Stimulated activated effector memory CD8-positive, alpha-beta T cell treated with anti-CD3 and anti-CD28 coated beads, Interleukin-12 subunit alpha, Interleukin-12 subunit beta, amount 100 ng/mL, for 72 hours (primary cell): ENCODE data around the gene PRLHR.
A peak's percentile ranks its signal among the peaks of the same experiment; 100 is the strongest.
"Not testable (repeated sequence)": the region's sequence is repeated elsewhere in the genome, so short reads cannot be mapped to it uniquely, and the experiment has no call there.

Experiments used
- ATAC-seq: fragments of 150-1000 bp; cut with Tn5 transposase; 2 replicates; pipeline ENCODE4 v1.10.0; 2021
- DNase-seq, 2 donors: peaks; one replicate each; pipeline ENCODE4 v3.0.0; 2021 to 2022; ENCODE audit warnings: low spot score in 2 of 2
- H3K27ac Mint-ChIP-seq: one replicate; pipeline ENCODE4 v1.8.0; 2022; ENCODE audit warnings: mild to moderate bottlenecking, mixed read lengths
- H3K36me3 Mint-ChIP-seq: one replicate; pipeline ENCODE4 v1.8.0; 2022; ENCODE audit warnings: mild to moderate bottlenecking, mixed read lengths
- H3K4me1 Mint-ChIP-seq: one replicate; pipeline ENCODE4 v1.8.0; 2022; ENCODE audit warnings: mixed read lengths
- H3K4me3 Mint-ChIP-seq: one replicate; pipeline ENCODE4 v1.8.0; 2022; ENCODE audit warnings: mild to moderate bottlenecking, mixed read lengths
- H3K9me3 Mint-ChIP-seq: one replicate; pipeline ENCODE4 v1.8.0; 2022; ENCODE audit warnings: mixed read lengths

Gene PRLHR

DNA sequence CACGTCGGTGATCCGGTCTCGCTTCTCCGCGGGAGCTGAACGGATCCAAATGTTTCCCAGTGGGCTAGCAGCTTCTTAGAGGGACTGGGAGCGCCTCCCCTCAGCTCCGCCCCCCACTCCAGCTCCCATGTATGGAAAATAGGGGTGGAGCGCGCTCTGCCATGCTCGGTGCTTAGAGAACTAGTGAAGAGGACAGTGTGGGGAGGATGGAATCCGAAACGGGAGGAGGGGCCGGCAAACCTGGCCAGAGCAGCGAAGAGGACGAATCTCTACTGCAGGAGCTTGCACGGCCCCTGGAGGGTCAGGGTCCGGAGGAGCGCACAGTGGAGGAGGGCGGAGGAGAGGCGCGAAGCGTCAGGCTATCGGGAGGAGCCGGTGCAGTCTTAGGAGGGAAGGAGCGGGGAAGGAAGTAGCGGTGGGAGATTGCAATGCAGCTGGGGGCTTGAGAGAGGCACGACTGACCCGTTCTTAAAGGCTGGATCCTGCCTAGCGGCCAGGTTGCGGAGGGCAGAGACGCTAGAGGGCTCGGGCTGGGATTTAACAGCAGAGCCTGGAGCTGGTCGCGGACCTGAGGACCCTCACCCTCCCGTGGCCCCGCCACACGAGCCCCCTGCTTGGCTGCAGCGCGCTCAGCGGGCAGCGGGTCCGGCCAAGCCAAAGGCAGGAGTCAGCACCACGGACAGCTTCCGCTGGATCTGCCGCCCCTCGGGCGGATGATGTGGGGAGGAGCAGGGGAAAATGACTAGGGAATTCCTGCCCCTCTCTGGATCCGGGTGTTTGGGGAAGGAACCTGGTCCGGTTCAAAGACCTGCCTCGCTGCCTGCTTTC is at the start of gene PRLHR:
Gene PRLHR, minus strand, starts transcription at position 51 of the 828 bp plus-strand sequence. CDS start 404 bp downstream, outside the sequence.
- H3K27ac Mint-ChIP-seq: no peak within 1 kb of the TSS
- DNase-seq: no peak

GRCh38 chr10:118642228-118642627 is 46.8 kb upstream of the PRLHR start:
- no peak overlapping the region for H3K27ac Mint-ChIP-seq
- DNase-seq (no peak), ATAC-seq (peak; percentile 11)
- H3K4me1 Mint-ChIP-seq: no peaks in the 10 kb centered on the region
- no peak overlapping the region for H3K4me3 Mint-ChIP-seq
- peaks cover 4% of the 10 kb centered on the region for H3K9me3 Mint-ChIP-seq
- no peaks in the 10 kb centered on the region for H3K36me3 Mint-ChIP-seq

More for the DNA sequence above, at the start of gene PRLHR:
- Mint-ChIP-seq H3K4me1 (peaks cover 18% of the 10 kb centered on the region), H3K36me3 (no peaks in the 10 kb centered on the region), H3K4me3 (no peak within 1 kb of the TSS), H3K9me3 (no peaks in the 10 kb centered on the region)
- ATAC-seq: no peak

DNA sequence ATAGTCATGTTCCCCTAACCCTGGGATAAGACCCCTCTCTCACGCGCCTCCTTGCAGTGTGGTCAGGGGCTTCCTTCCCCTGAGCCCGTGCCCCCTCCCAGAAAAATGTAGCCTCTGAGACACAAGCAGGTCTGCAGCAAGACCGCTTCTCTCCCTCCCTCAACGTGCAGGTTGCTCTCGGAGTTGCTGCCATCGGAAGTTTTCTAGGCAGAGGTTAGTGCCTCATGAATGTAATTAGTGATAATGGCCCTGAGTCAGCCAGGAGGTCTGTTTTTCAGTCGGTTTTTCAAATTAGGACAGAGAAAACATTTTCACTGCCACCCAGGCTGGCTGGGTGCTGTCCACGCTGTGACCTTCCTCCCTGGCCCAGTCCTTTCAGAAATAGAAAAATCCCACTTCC is 43.2 kb upstream of the PRLHR start:
- no peak for DNase-seq
- Mint-ChIP-seq H3K36me3 (no peaks in the 10 kb centered on the region), H3K27ac (no peak overlapping the region), H3K9me3 (peaks cover 4% of the 10 kb centered on the region), H3K4me1 (no peaks in the 10 kb centered on the region), H3K4me3 (no peak overlapping the region)
- no peak for ATAC-seq

DNA sequence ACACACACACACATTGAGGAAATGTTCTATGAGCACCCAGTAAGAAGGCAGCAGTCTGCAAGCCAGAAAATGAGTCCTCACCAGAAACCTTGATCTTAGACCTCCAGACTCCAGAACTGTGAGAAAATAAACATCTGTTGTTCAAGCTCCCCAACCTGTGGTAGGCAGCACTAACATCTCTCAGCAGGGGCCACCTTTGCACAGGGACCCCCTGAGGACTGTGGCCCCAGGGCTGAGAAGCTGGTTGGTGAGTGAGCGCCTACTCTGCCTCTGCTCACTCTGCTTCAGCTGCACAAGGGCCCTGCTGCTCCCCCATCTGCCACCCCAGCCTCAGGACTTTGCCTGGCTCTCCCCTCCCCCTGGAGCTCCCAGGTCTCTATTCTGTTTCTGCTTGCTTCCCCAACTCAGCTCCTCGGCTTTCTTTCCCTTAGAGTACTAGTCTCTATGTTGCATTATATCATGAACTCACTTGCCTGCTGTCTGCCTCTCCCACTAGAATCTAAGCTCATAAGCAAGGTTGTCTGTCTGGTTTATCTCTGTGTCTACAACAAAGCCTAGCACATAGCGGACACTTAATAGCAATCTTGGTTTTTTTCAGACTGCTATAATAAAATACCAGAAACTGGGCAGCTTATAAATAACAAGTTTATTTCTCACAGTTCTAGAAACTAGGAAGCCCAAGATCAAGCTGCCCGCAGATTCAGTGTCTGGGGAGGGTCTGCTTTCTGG is 40.4 kb upstream of the PRLHR start:
- Mint-ChIP-seq H3K36me3 (no peaks in the 10 kb centered on the region), H3K4me1 (no peaks in the 10 kb centered on the region), H3K27ac (no peak overlapping the region), H3K9me3 (peaks cover 4% of the 10 kb centered on the region), H3K4me3 (no peak overlapping the region)
- ATAC-seq (peak; percentile 11), DNase-seq (no peak)

- Mint-ChIP-seq H3K4me1 (no peaks in the 10 kb centered on the region), H3K9me3 (no peaks in the 10 kb centered on the region), H3K27ac (no peak overlapping the region), H3K4me3 (no peak overlapping the region), H3K36me3 (no peaks in the 10 kb centered on the region)
- ATAC-seq: no peak
- DNase-seq: no peak
Measured at GRCh38 chr10:118633786-118634185, 38.3 kb upstream of the PRLHR start.

- H3K36me3 Mint-ChIP-seq: no peaks in the 10 kb centered on the region
- ATAC-seq (no peak), DNase-seq (no peak)
Measured at GRCh38 chr10:118629211-118629610, 33.8 kb upstream of the PRLHR start.

DNA sequence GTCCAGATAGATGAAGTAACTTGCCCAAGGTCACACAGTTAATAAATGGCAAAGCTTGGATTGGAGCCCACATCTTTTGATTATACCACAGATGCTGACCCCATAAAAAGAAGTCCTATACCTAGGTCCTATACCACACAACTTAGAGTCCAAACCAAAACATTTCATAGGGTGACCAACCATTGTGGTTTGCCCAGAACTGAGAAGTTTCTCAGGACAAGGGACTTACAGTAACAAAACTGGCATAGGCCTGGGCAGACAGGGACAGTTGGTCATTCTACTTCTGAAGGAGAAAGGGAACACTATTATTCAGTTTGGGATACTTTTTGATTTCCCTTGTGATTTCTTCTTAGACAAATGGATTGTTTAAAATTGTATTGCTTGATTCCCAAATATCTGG is 32.9 kb upstream of the PRLHR start:
- Mint-ChIP-seq H3K4me1 (no peaks in the 10 kb centered on the region), H3K4me3 (no peak overlapping the region), H3K27ac (no peak overlapping the region), H3K36me3 (no peaks in the 10 kb centered on the region), H3K9me3 (no peaks in the 10 kb centered on the region)
- ATAC-seq: no peak
- DNase-seq: no peak

More at GRCh38 chr10:118629211-118629610, 33.8 kb upstream of the PRLHR start:
- Mint-ChIP-seq H3K4me1 (no peaks in the 10 kb centered on the region), H3K4me3 (no peak overlapping the region), H3K9me3 (no peaks in the 10 kb centered on the region), H3K27ac (no peak overlapping the region)

- H3K4me1 Mint-ChIP-seq: no peaks in the 10 kb centered on the region
- H3K27ac Mint-ChIP-seq: no peak overlapping the region
- no peaks in the 10 kb centered on the region for H3K36me3 Mint-ChIP-seq
- ATAC-seq (no peak), DNase-seq (no peak)
- H3K4me3 Mint-ChIP-seq: no peak overlapping the region
- H3K9me3 Mint-ChIP-seq: no peaks in the 10 kb centered on the region
Measured at GRCh38 chr10:118626953-118627352, 31.5 kb upstream of the PRLHR start.

- H3K27ac Mint-ChIP-seq: no peak overlapping the region
- H3K9me3 Mint-ChIP-seq: no peaks in the 10 kb centered on the region
- no peak overlapping the region for H3K4me3 Mint-ChIP-seq
- no peaks in the 10 kb centered on the region for H3K36me3 Mint-ChIP-seq
- ATAC-seq: no peak
- DNase-seq: no peak
- no peaks in the 10 kb centered on the region for H3K4me1 Mint-ChIP-seq
Measured at GRCh38 chr10:118625504-118625903, 30.1 kb upstream of the PRLHR start.

DNA sequence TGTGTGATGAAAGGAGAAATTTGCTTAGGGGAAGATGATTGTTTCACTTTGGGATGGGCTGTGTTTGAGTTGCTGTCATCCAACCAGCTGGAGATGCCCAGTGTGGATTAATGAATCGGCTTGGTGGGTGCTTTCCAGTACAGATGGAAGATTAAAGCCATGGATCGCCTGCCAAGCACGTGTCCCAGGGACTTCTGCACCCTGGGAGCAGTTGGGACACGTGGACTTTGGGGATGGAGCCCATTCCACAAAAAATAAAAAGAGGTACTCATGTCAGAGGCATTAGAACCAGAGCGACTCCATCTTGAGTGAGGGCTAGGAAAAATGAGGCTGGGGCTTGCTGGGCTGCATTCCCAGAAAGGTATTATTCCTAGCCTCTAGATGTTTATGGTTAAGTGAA is 29.3 kb upstream of the PRLHR start:
- Mint-ChIP-seq H3K4me3 (no peak overlapping the region), H3K36me3 (no peaks in the 10 kb centered on the region), H3K4me1 (no peaks in the 10 kb centered on the region), H3K9me3 (no peaks in the 10 kb centered on the region), H3K27ac (no peak overlapping the region)
- ATAC-seq (no peak), DNase-seq (no peak)

DNA sequence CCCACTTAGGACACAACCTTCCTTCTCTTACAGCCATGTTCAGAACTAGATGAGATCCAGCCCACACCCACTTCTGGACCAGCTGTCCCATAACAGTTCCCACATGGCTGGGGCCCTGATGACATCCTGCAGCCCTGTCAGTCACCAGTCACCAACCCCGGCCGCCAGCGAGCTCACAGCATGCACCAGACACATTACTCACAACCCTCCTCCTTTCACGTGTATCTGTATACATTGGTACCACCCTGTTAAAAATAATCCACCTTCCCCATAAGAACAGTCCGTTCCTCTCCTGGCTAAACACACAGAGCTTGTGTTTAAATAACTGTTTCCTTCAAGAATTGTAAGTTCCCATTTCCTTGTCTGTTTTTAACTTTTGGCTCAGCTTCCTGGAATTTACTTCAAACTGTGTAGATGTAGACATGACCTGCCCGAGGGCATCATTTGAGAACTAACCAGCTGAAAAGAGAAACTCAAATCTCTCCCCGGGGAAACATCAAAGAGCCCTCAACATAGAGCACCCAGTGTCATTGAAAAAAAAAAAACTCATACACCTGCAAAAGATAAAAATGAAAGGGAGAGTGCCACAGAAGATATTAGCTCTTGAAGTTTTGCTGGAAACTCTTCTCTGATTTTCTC is 26.0 kb upstream of the PRLHR start:
- H3K27ac Mint-ChIP-seq: no peak overlapping the region
- DNase-seq (no peak), ATAC-seq (no peak)
- H3K4me1 Mint-ChIP-seq: no peaks in the 10 kb centered on the region
- no peak overlapping the region for H3K4me3 Mint-ChIP-seq
- H3K36me3 Mint-ChIP-seq: no peaks in the 10 kb centered on the region
- no peaks in the 10 kb centered on the region for H3K9me3 Mint-ChIP-seq

DNA sequence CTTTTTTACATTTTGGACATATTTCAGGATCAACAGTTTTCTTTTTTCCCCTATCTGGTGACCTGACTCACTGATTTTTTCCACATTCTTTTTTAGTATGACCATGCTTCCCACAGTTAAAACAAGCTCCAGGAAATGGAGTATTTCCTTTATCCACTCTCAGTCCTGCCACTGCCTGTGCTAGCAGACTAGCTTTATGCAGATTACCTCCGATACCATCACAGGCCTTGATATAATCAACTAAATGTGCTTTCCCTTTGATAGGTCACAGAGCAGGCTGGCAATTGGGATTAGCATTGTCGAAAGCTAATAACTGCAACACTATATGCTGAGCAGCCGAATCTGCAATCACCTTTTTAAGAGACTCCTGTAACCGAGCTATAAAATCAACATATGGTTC is 18.4 kb upstream of the PRLHR start:
- DNase-seq, ATAC-seq, H3K4me1 Mint-ChIP-seq, H3K9me3 Mint-ChIP-seq, H3K36me3 Mint-ChIP-seq, H3K27ac Mint-ChIP-seq, H3K4me3 Mint-ChIP-seq: not testable (repeated sequence)

DNA sequence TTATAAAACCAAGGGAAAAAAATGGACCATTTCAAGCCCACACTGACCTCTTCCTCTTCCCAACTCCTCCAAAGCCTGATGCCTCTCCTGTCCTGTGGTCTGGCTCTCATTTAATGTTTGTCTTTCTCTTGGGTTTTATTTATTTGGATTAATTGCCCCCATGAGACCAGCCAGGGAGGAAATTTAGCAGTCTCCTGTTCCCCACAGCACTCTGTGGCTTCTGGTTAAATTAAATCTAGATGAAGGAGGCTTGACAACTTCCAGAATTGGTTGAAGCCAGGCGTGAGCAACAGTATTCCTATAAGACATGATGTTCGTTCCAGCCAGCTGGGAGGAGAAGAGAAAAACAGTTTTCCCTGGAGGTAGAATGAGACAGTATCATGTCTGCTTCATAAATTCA is 15.1 kb upstream of the PRLHR start:
- H3K4me3 Mint-ChIP-seq: no peak overlapping the region
- no peaks in the 10 kb centered on the region for H3K36me3 Mint-ChIP-seq
- H3K27ac Mint-ChIP-seq: no peak overlapping the region
- H3K4me1 Mint-ChIP-seq: no peaks in the 10 kb centered on the region
- no peak for DNase-seq
- no peaks in the 10 kb centered on the region for H3K9me3 Mint-ChIP-seq
- no peak for ATAC-seq

GRCh38 chr10:118607768-118608354 is 12.4 kb upstream of the PRLHR start:
- H3K36me3 Mint-ChIP-seq: no peaks in the 10 kb centered on the region
- H3K4me3 Mint-ChIP-seq: no peak overlapping the region
- no peak overlapping the region for H3K27ac Mint-ChIP-seq
- no peaks in the 10 kb centered on the region for H3K9me3 Mint-ChIP-seq
- no peak for DNase-seq
- ATAC-seq: peak; percentile 50
- H3K4me1 Mint-ChIP-seq: no peaks in the 10 kb centered on the region

DNA sequence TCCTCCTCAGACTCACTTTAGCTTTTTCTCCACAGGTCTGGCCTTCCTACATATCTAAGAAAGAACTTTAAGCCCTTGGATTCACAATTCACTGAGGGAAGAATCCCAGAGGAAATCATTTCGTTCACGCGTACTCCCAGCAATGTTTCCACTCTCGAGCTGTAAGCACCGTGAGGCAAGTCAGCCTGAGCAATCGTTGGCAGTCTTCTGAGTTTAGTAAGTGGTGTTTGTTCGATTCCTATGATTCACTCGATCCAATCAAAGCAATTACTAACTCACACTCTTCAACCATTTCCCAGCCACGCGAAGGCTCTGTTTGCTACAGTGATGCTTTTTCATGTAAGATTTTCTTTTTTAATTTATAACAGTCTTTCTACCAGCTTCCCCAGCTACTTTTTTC is 10.2 kb upstream of the PRLHR start:
- ATAC-seq (no peak), DNase-seq (no peak)
- Mint-ChIP-seq H3K4me3 (no peak overlapping the region), H3K27ac (no peak overlapping the region), H3K4me1 (no peaks in the 10 kb centered on the region), H3K36me3 (no peaks in the 10 kb centered on the region), H3K9me3 (no peaks in the 10 kb centered on the region)
